Measurements from ENCODE around the gene SPIN2A.

SPIN2A gene

DNA sequence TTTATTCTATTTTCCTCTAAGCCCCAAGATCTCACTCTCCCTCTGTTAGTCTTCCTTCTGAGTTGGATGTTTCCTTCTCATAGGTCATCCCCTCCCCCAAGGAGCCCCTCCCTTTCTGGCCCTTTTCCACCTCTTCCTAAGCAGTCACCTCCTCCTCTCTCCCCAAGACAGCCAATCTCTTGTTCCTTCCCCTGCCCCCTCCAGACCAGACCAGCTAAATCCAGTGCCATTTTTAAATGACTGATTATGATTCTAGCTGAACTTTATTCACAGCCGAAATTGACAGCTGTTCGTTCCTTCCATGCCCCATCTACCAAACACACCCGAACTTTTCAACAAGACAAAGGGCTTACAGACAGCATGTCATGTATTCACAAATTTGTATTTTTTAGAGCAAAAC is 1.9 kb downstream of the SPIN2A start:
- TF ChIP-seq POLR2AphosphoS5 (IDR thresholded peaks at IDR 0.05; ENCODE audit: low read depth, low read length), result no peak
- TF ChIP-seq TAF1 (IDR thresholded peaks at IDR 0.05; ENCODE audit: borderline replicate concordance, insufficient read depth, low read length), result no peak
- TF ChIP-seq, protein P1, sequence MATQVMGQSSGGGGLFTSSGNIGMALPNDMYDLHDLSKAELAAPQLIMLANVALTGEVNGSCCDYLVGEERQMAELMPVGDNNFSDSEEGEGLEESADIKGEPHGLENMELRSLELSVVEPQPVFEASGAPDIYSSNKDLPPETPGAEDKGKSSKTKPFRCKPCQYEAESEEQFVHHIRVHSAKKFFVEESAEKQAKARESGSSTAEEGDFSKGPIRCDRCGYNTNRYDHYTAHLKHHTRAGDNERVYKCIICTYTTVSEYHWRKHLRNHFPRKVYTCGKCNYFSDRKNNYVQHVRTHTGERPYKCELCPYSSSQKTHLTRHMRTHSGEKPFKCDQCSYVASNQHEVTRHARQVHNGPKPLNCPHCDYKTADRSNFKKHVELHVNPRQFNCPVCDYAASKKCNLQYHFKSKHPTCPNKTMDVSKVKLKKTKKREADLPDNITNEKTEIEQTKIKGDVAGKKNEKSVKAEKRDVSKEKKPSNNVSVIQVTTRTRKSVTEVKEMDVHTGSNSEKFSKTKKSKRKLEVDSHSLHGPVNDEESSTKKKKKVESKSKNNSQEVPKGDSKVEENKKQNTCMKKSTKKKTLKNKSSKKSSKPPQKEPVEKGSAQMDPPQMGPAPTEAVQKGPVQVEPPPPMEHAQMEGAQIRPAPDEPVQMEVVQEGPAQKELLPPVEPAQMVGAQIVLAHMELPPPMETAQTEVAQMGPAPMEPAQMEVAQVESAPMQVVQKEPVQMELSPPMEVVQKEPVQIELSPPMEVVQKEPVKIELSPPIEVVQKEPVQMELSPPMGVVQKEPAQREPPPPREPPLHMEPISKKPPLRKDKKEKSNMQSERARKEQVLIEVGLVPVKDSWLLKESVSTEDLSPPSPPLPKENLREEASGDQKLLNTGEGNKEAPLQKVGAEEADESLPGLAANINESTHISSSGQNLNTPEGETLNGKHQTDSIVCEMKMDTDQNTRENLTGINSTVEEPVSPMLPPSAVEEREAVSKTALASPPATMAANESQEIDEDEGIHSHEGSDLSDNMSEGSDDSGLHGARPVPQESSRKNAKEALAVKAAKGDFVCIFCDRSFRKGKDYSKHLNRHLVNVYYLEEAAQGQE (IDR thresholded peaks at IDR 0.05; ENCODE audit: insufficient read depth in 1 of 2, low read depth in 2 of 2, low read length in 2 of 2), result no peak
- no peak for TF ChIP-seq FOXP2 (optimal IDR thresholded peaks at IDR 0.05; ENCODE audit: borderline replicate concordance, extremely low read depth, extremely low read length, insufficient read depth)
- no peak for TF ChIP-seq SIN3A (IDR thresholded peaks at IDR 0.05; ENCODE audit: borderline replicate concordance, insufficient read depth, low read length)

DNA sequence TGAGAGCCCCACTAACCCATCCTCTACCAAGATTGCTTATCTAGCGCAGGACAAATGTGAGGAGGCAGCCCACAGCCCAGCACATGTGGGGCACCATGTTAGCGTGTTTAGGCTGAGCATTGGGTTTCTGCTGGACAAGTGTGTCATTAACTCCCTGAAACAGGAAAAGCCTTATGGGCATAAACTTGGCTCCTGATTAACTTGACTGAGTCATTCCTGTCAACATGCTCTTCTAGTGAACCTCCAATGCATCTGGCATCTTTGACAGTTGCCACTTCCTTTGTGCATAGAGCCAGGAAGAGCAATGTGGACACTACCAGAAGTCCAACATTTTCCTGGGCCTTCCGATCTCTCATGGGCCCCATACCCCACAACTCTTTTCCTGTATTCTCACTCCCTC is 2.5 kb downstream of the SPIN2A start:
- TF ChIP-seq, protein P1 (IDR thresholded peaks at IDR 0.05; ENCODE audit: insufficient read depth in 1 of 2, low read depth in 2 of 2, low read length in 2 of 2), result no peak
- no peak for TF ChIP-seq FOXP2 (optimal IDR thresholded peaks at IDR 0.05; ENCODE audit: borderline replicate concordance, extremely low read depth, extremely low read length, insufficient read depth)
- TF ChIP-seq POLR2AphosphoS5 (IDR thresholded peaks at IDR 0.05; ENCODE audit: low read depth, low read length), result no peak
- no peak for TF ChIP-seq SIN3A (IDR thresholded peaks at IDR 0.05; ENCODE audit: borderline replicate concordance, insufficient read depth, low read length)
- no peak for TF ChIP-seq TAF1 (IDR thresholded peaks at IDR 0.05; ENCODE audit: borderline replicate concordance, insufficient read depth, low read length)

DNA sequence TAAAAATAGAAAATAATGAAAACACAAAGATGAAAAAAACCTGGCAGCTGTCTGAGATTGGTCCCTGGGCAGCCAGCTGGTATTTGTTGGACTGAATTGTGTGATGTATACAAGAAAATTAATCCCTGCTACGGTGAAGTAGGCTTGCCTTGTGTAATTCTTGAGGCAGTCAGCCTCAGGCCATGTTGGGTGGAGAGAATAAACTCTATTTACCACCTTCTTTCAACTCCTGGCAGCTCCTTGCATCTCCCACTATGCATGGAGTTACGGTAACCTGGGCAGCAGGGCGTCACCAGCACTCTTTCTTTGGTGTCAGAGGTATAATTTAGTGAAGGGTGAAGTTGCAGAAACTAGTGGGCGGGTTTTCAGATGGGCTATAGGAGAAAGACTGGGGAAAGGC is 3.5 kb downstream of the SPIN2A start:
- TF ChIP-seq, protein P1 (IDR thresholded peaks at IDR 0.05; ENCODE audit: insufficient read depth in 1 of 2, low read depth in 2 of 2, low read length in 2 of 2), result no peak
- TF ChIP-seq TAF1 (IDR thresholded peaks at IDR 0.05; ENCODE audit: borderline replicate concordance, insufficient read depth, low read length) (no peak), POLR2AphosphoS5 (IDR thresholded peaks at IDR 0.05; ENCODE audit: low read depth, low read length) (no peak), FOXP2 (optimal IDR thresholded peaks at IDR 0.05; ENCODE audit: borderline replicate concordance, extremely low read depth, extremely low read length, insufficient read depth) (no peak), SIN3A (IDR thresholded peaks at IDR 0.05; ENCODE audit: borderline replicate concordance, insufficient read depth, low read length) (no peak)

DNA sequence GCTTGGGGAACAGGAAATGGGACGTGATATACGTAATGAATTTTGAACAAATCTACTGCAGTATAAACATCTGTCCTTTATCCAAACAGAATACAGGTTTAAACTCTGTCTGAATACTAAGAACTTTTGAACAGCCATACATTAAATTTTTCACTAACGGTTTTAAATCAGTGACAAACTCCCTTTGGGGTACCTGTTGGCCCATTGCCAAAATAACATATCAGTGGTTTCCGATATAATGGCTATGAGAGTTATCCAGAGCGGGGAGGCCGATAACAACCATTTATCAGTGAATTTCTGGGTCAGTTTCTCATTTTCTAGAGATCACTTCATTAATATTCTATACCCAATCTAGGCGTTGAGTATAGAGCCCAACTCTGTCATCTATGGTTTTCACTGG is 5.2 kb downstream of the SPIN2A start:
- TF ChIP-seq POLR2AphosphoS5 (IDR thresholded peaks at IDR 0.05; ENCODE audit: low read depth, low read length) (no peak), FOXP2 (optimal IDR thresholded peaks at IDR 0.05; ENCODE audit: borderline replicate concordance, extremely low read depth, extremely low read length, insufficient read depth) (no peak), TAF1 (IDR thresholded peaks at IDR 0.05; ENCODE audit: borderline replicate concordance, insufficient read depth, low read length) (no peak), SIN3A (IDR thresholded peaks at IDR 0.05; ENCODE audit: borderline replicate concordance, insufficient read depth, low read length) (no peak)
- TF ChIP-seq, protein P1 (IDR thresholded peaks at IDR 0.05; ENCODE audit: insufficient read depth in 1 of 2, low read depth in 2 of 2, low read length in 2 of 2), result no peak

DNA sequence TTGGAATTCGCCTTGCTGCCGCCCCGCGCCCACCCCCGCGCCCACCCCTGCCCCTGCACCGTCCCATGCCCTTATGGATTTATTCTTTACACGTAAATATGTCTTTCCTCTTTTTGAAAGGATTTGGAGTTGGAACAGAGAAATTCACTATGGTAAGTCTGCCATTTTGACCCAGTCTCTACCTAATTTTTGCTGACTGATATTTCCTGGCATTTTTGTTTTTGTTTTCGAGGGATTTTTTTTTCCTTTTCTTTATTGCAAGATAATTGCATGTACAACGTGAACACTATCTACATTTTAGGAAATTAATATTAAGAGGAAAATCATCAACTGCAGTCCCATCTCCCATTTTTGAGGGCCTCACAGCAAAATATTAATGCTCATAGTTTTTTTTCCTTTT is 15.4 kb downstream of the SPIN2A start:
- no peak for TF ChIP-seq FOXP2 (optimal IDR thresholded peaks at IDR 0.05; ENCODE audit: borderline replicate concordance, extremely low read depth, extremely low read length, insufficient read depth)
- TF ChIP-seq POLR2AphosphoS5 (IDR thresholded peaks at IDR 0.05; ENCODE audit: low read depth, low read length), result no peak
- no peak for TF ChIP-seq SIN3A (IDR thresholded peaks at IDR 0.05; ENCODE audit: borderline replicate concordance, insufficient read depth, low read length)
- TF ChIP-seq TAF1 (IDR thresholded peaks at IDR 0.05; ENCODE audit: borderline replicate concordance, insufficient read depth, low read length), result no peak
- TF ChIP-seq, protein P1 (IDR thresholded peaks at IDR 0.05; ENCODE audit: insufficient read depth in 1 of 2, low read depth in 2 of 2, low read length in 2 of 2), result no peak

All from PFSK-1 (cell line).